HCT116 (cell line): Measurements from ENCODE around the gene SPTB. TPM values are rescaled to one million over a fixed set of nuclear protein-coding genes. Genes with fewer than 3 reads are reported as not detected.

Experiments used
- ATAC-seq: fragments of 200-7000 bp; cut with Tn5 transposase; 2 replicates; pipeline ENCODE4 v1.9.1; 2020; ENCODE audit warnings: mild to moderate bottlenecking, moderate library complexity
- BruUV-seq: library from RNA; stranded (reverse); fragments of 400-500 nt; replicated peaks from 2 replicates; lab custom pipeline; 2021; lab: Mats Ljungman, UMichigan
- CTCF ChIA-PET: fragments of 300-600 bp; sonication (Branson Sonifier 250); formaldehyde crosslinking; loops from one replicate; lab custom pipeline; 2021; ENCODE audit warnings: antibody characterized with exemption; lab: Charles Lee
- POLR2A ChIA-PET: fragments of 300-600, 350-600 bp; sonication (Branson Sonifier 250); formaldehyde crosslinking; loops from one replicate; lab custom pipeline; 2021; ENCODE audit warnings: antibody characterized with exemption; lab: Charles Lee
- RAD21 ChIA-PET, 2 experiments: fragments of 300-600 bp; sonication (Branson Sonifier 250); formaldehyde crosslinking; loops; one replicate each; lab custom pipeline; 2023; ENCODE audit warnings: low total read pairs in 2 of 2; ENCODE audit not compliant: uncharacterized antibody in 2 of 2, unreplicated experiment in 2 of 2, low non-redundant PET in 1 of 2; lab: Charles Lee
- DNase-seq: peaks from one replicate; pipeline ENCODE4 v3.0.0-alpha.2; 2010; ENCODE audit warnings: low read depth, low spot score
- H2AFZ ChIP-seq: fragments of 200-600 bp; shearing (Covaris generic), sonication (generic); 2 replicates; pipeline ENCODE4 v1.6.1; 2017; ENCODE audit warnings: low read depth, mixed run types, mixed read lengths, antibody characterized with exemption, low read length; ENCODE audit not compliant: poor library complexity, severe bottlenecking
- H3K27ac ChIP-seq: 2 replicates; pipeline ENCODE4 v1.5.1; 2012; ENCODE audit warnings: low read depth, low read length
- H3K27me3 ChIP-seq: fragments of 200-600 bp; sonication (generic); 2 replicates; pipeline ENCODE4 v1.6.1; 2016; ENCODE audit warnings: mixed run types, low read length, mixed read lengths; ENCODE audit not compliant: insufficient read depth
- H3K36me3 ChIP-seq, 2 experiments: fragments of 200-500 bp in 1 of 2; fragments of 200-600 bp in 1 of 2; sonication (Bioruptor generic) in 1 of 2; sonication (generic) in 1 of 2; 2 replicates each; pipeline versions ENCODE4 v1.5.1 to v1.6.1; 2014 to 2016; ENCODE audit warnings: low read length in 2 of 2, inconsistent platforms in 1 of 2, mixed read lengths in 1 of 2, mixed run types in 1 of 2; ENCODE audit not compliant: insufficient read depth in 2 of 2, control insufficient read depth in 1 of 2
- H3K4me1 ChIP-seq, 2 experiments: fragments of 200-600 bp in 1 of 2; sonication (generic) in 1 of 2; 2 replicates each; pipeline versions ENCODE4 v1.5.1 to v1.6.1; 2012 to 2017; ENCODE audit warnings: low read length in 2 of 2, inconsistent platforms in 1 of 2, mild to moderate bottlenecking in 1 of 2, mixed read lengths in 1 of 2, mixed run types in 1 of 2, moderate library complexity in 1 of 2; ENCODE audit not compliant: insufficient read depth in 2 of 2, control insufficient read depth in 1 of 2
- H3K4me2 ChIP-seq: fragments of 200-600 bp; sonication (generic); 2 replicates; pipeline ENCODE4 v1.6.1; 2017; ENCODE audit warnings: mixed run types, low read length, mixed read lengths
- H3K4me3 ChIP-seq, 2 experiments: fragments of 200-600 bp in 1 of 2; sonication (generic) in 1 of 2; replicated peaks in 1 of 2; 2 replicates each; pipeline ENCODE4 v1.5.1; 2011 to 2016; ENCODE audit warnings: low read length in 2 of 2, control low read depth in 1 of 2, low read depth in 1 of 2, mild to moderate bottlenecking in 1 of 2, mixed read lengths in 1 of 2, mixed run types in 1 of 2
- H3K79me2 ChIP-seq: fragments of 200-600 bp; sonication (generic); 2 replicates; pipeline ENCODE4 v1.6.1; 2017; ENCODE audit warnings: mild to moderate bottlenecking, mixed run types, low read length, moderate library complexity, mixed read lengths; ENCODE audit not compliant: insufficient read depth
- H3K9ac ChIP-seq: fragments of 200-600 bp; sonication (generic); 2 replicates; pipeline ENCODE4 v1.6.1; 2016; ENCODE audit warnings: low read length, mixed read lengths
- H3K9me2 ChIP-seq: fragments of 200-600 bp; sonication (generic), shearing (Covaris generic); 2 replicates; pipeline ENCODE4 v1.6.1; 2017; ENCODE audit warnings: mixed run types, mild to moderate bottlenecking, moderate library complexity; ENCODE audit not compliant: insufficient read depth
- H3K9me3 ChIP-seq, 2 experiments: fragments of 200-500 bp in 1 of 2; fragments of 200-600 bp in 1 of 2; sonication (Bioruptor generic) in 1 of 2; sonication (generic) in 1 of 2; 2 replicates each; pipeline ENCODE4 v1.6.1; 2014 to 2017; ENCODE audit warnings: low read length in 2 of 2, mixed read lengths in 2 of 2, inconsistent platforms in 1 of 2, low read depth in 1 of 2, mild to moderate bottlenecking in 1 of 2, mixed run types in 1 of 2, moderate library complexity in 1 of 2; ENCODE audit not compliant: control insufficient read depth in 1 of 2, insufficient read depth in 1 of 2
- H4K20me1 ChIP-seq: fragments of 200-600 bp; sonication (generic), shearing (Covaris generic); 2 replicates; pipeline ENCODE4 v1.6.1; 2017; ENCODE audit warnings: mixed run types, mild to moderate bottlenecking, moderate library complexity; ENCODE audit not compliant: insufficient read depth
- CBX3 ChIP-seq: IDR thresholded peaks from 2 replicates; pipeline ENCODE4 v1.6.1; 2012; ENCODE audit warnings: low read depth
- CEBPB ChIP-seq: IDR thresholded peaks from 2 replicates; pipeline ENCODE4 v1.6.1; 2012; ENCODE audit warnings: low read depth
- EGR1 ChIP-seq: IDR thresholded peaks from 2 replicates; pipeline ENCODE4 v1.6.1; 2012; ENCODE audit warnings: low read depth
- ELF1 ChIP-seq: IDR thresholded peaks from 2 replicates; pipeline ENCODE4 v1.6.1; 2012; ENCODE audit warnings: low read depth, borderline replicate concordance
- EZH2phosphoT487 ChIP-seq: fragments of 200-600 bp; IDR thresholded peaks from 2 replicates; pipeline ENCODE4 v1.6.1; 2018; ENCODE audit warnings: antibody characterized with exemption, borderline replicate concordance
- FOSL1 ChIP-seq: IDR thresholded peaks from 2 replicates; pipeline ENCODE4 v1.6.1; 2012; ENCODE audit warnings: low read depth
- JUND ChIP-seq: IDR thresholded peaks from 2 replicates; pipeline ENCODE4 v1.6.1; 2012
- POLR2AphosphoS5 ChIP-seq: IDR thresholded peaks from 2 replicates; pipeline ENCODE4 v1.6.1; 2011; ENCODE audit warnings: mild to moderate bottlenecking, low read depth, low read length, moderate library complexity
- RAD21 ChIP-seq: IDR thresholded peaks from 2 replicates; pipeline ENCODE4 v1.6.1; 2012; ENCODE audit warnings: low read depth, mild to moderate bottlenecking
- SIN3A ChIP-seq: IDR thresholded peaks from 2 replicates; pipeline ENCODE4 v1.6.1; 2012; ENCODE audit warnings: low read depth
- SP1 ChIP-seq: IDR thresholded peaks from 2 replicates; pipeline ENCODE4 v1.6.1; 2012; ENCODE audit warnings: low read depth
- SRF ChIP-seq: IDR thresholded peaks from 2 replicates; pipeline ENCODE4 v1.6.1; 2012; ENCODE audit warnings: low read depth
- TCF7L2 ChIP-seq: IDR thresholded peaks from 2 replicates; pipeline ENCODE4 v1.7.0; 2011; ENCODE audit warnings: borderline replicate concordance, inconsistent platforms; ENCODE audit not compliant: insufficient read depth, insufficient read length; ENCODE audit errors: extremely low read depth
- YY1 ChIP-seq: IDR thresholded peaks from 2 replicates; pipeline ENCODE4 v1.6.1; 2011; ENCODE audit warnings: low read length, low read depth, moderate library complexity, mild to moderate bottlenecking; ENCODE audit not compliant: insufficient replicate concordance; ENCODE audit errors: extremely low read depth
- ZFX ChIP-seq: fragments of 450-650 bp; IDR thresholded peaks from 2 replicates; pipeline ENCODE4 v1.6.1; 2017
- ZNF274 ChIP-seq: fragments of 200-500 bp; sonication (Bioruptor generic); IDR thresholded peaks from 2 replicates; pipeline ENCODE4 v1.6.1; 2014; ENCODE audit warnings: mild to moderate bottlenecking, low read depth, low read length, inconsistent platforms
- intact Hi-C: fragments of 100-400 bp; cut with micrococcal nuclease; formaldehyde crosslinking; loops from 2 replicates; pipeline ENCODE4 v1.10.0; 2022
- total RNA-seq: library from RNA; stranded (reverse); gene quantifications from one replicate; pipeline ENCODE4 v1.2.1, GENCODE V29; 2021; ENCODE audit not compliant: unreplicated experiment
- TF ChIP-seq, protein P1 (sequence below): IDR thresholded peaks from 2 replicates; pipeline ENCODE4 v1.6.1; 2011; ENCODE audit warnings: mild to moderate bottlenecking, low read length, moderate library complexity; ENCODE audit not compliant: insufficient replicate concordance; ENCODE audit errors: extremely low read depth
- TF ChIP-seq, protein P2 (sequence below): IDR thresholded peaks from 2 replicates; pipeline ENCODE4 v1.6.1; 2012
- TF ChIP-seq, protein P3 (sequence below): IDR thresholded peaks from 2 replicates; pipeline ENCODE4 v1.6.1; 2012
- TF ChIP-seq, protein P4 (sequence below), 3 experiments: fragments of 200-600 bp in 1 of 3; sonication (generic) in 1 of 3; IDR thresholded peaks in 2 of 3; conservative IDR thresholded peaks in 1 of 3; 2 replicates each; pipeline ENCODE4 v1.5.1; 2012 to 2017; ENCODE audit warnings: low read depth in 2 of 3, low read length in 2 of 3, antibody characterized with exemption in 1 of 3, borderline replicate concordance in 1 of 3, control low read depth in 1 of 3, mild to moderate bottlenecking in 1 of 3, mixed read lengths in 1 of 3, mixed run types in 1 of 3, moderate library complexity in 1 of 3; ENCODE audit not compliant: insufficient read depth in 1 of 3

The SPTB gene
- total RNA-seq, 1 experiment from 2014 or later, result 4.2 TPM

DNA sequence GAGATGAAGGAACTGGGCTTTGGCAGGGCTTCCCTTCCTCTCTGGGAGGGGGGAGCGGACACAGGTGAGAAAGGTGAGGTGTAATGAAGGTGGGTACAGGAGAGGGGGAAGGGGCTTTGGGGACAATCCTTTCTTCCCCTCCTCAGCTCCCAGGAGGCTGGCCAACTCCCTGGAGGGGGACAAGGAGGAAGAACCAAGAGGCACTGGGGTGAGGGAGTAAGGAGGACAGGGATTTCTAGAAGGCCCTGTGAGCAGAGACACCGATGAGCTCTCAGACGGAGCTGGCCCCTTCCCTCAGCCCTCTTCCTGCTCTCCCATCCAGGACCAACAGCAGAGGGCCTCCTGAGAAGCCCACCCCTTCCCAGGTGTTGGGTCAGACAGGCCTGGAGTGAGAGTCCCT is 122.1 kb downstream of the SPTB start (continued):
- TF ChIP-seq, protein P1, sequence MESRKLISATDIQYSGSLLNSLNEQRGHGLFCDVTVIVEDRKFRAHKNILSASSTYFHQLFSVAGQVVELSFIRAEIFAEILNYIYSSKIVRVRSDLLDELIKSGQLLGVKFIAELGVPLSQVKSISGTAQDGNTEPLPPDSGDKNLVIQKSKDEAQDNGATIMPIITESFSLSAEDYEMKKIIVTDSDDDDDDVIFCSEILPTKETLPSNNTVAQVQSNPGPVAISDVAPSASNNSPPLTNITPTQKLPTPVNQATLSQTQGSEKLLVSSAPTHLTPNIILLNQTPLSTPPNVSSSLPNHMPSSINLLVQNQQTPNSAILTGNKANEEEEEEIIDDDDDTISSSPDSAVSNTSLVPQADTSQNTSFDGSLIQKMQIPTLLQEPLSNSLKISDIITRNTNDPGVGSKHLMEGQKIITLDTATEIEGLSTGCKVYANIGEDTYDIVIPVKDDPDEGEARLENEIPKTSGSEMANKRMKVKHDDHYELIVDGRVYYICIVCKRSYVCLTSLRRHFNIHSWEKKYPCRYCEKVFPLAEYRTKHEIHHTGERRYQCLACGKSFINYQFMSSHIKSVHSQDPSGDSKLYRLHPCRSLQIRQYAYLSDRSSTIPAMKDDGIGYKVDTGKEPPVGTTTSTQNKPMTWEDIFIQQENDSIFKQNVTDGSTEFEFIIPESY, result no peak
- no peak for TF ChIP-seq ELF1
- TF ChIP-seq, protein P2, sequence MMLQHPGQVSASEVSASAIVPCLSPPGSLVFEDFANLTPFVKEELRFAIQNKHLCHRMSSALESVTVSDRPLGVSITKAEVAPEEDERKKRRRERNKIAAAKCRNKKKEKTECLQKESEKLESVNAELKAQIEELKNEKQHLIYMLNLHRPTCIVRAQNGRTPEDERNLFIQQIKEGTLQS, result no peak
- no peak for TF ChIP-seq ZNF274
- TF ChIP-seq JUND, result no peak
- TF ChIP-seq, all 23 proteins: peak for 0

DNA sequence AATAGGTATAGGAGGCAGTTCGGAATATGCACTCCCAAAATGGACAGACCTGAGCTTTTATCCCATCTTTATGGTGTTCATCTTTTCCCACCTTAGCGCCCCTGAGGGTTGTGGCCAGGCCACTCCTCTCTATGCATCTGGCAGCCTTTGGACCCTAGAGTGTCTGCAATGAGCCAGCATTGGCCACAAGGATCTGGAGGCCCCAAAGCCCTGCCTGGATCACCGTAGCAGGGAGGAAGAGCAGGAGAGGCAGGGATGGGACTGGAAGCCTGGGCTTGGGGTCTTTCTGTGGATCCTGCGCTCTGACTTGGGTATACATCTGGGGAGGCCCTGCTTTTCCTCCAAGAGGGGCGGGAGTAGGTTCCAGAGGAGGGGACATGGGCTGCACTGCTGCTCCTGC is 123.0 kb downstream of the SPTB start:
- H2AFZ ChIP-seq, result no peak overlapping the region
- peaks cover 31 to 36% of the 10 kb centered on the region in 2 experiments for H3K4me1 ChIP-seq
- DNase-seq (no peak), ATAC-seq (no peak)
- H3K9me3 ChIP-seq, result no peaks in the 10 kb centered on the region
- no peak overlapping the region for H3K9ac ChIP-seq
- TF ChIP-seq CBX3 (no peak), EGR1 (no peak), SP1 (no peak), POLR2AphosphoS5 (no peak), RAD21 (no peak), TCF7L2 (no peak), CEBPB (no peak), FOSL1 (no peak), ZFX (no peak), ELF1 (no peak), YY1 (no peak), EZH2phosphoT487 (no peak), SRF (no peak), ZNF274 (no peak), SIN3A (no peak), JUND (no peak)
- TF ChIP-seq, protein P3, sequence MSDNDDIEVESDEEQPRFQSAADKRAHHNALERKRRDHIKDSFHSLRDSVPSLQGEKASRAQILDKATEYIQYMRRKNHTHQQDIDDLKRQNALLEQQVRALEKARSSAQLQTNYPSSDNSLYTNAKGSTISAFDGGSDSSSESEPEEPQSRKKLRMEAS, result no peak
- TF ChIP-seq, protein P1, result no peak
- TF ChIP-seq, protein P4, sequence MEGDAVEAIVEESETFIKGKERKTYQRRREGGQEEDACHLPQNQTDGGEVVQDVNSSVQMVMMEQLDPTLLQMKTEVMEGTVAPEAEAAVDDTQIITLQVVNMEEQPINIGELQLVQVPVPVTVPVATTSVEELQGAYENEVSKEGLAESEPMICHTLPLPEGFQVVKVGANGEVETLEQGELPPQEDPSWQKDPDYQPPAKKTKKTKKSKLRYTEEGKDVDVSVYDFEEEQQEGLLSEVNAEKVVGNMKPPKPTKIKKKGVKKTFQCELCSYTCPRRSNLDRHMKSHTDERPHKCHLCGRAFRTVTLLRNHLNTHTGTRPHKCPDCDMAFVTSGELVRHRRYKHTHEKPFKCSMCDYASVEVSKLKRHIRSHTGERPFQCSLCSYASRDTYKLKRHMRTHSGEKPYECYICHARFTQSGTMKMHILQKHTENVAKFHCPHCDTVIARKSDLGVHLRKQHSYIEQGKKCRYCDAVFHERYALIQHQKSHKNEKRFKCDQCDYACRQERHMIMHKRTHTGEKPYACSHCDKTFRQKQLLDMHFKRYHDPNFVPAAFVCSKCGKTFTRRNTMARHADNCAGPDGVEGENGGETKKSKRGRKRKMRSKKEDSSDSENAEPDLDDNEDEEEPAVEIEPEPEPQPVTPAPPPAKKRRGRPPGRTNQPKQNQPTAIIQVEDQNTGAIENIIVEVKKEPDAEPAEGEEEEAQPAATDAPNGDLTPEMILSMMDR (IDR thresholded peaks at IDR 0.05 in 2 of 3, conservative IDR thresholded peaks at IDR 0.05 in 1 of 3; ENCODE audit: borderline replicate concordance in 1 of 3, insufficient read depth in 1 of 3, low read depth in 2 of 3, low read length in 2 of 3), result no peak
- TF ChIP-seq, protein P2, result no peak
- TF ChIP-seq, all 23 proteins: peak for 0
- H3K27ac ChIP-seq, result no peak overlapping the region
- intact Hi-C loops, result no loop called here
- H3K4me2 ChIP-seq, result no peak overlapping the region
- BruUV-seq, result no TSS peak
- no peaks in the 10 kb centered on the region for H3K27me3 ChIP-seq
- ChIA-PET CTCF (no interaction called here), RAD21 (no interaction called here), POLR2A (no interaction called here)
- H3K4me3 ChIP-seq, result no peak overlapping the region
- H3K36me3 ChIP-seq, result no peaks in the 10 kb centered on the region
- no peaks in the 10 kb centered on the region for H4K20me1 ChIP-seq
- H3K79me2 ChIP-seq, result no peaks in the 10 kb centered on the region
- H3K9me2 ChIP-seq, result no peaks in the 10 kb centered on the region
